Activated effector memory CD4-positive, alpha-beta T cell treated with Interleukin-2 at 50 U/mL for 16 hours (primary cell): ENCODE results near the gene MAPK7.

Source experiments
- DNase-seq: peaks from one replicate; pipeline ENCODE4 v3.0.0-alpha.2; 2020

MAPK7 gene

GRCh38 chr17:19378416-19379360 is at the start of gene MAPK7:
Gene MAPK7 (plus strand): TSS chr17:19378498. CDS start chr17:19378901, 403 bp downstream.
- no peak for DNase-seq

- no peak for DNase-seq
Observed at GRCh38 chr17:19329136-19329535, 49.2 kb upstream of the MAPK7 start.

GRCh38 chr17:19329839-19330238 is 48.5 kb upstream of the MAPK7 start:
- DNase-seq = no peak

DNA sequence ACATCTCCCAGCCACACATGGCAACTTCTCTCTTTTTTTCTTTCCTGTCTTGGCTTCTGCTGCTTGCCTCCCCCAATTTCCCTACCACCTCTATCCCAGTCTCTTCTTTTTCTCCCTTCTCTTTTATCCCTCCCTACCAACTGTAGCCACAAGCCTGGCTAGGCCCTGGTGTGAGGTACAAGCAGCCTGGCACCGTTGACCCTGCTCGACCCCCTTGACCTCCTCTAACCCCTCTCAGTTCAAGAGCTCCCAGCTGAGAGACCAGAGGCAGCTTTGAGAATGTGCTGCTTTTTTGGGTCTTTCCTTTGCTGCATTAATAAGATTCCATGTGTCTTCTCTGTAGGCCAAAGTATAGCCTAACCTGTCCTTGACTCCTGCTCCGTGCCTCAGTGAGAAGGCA is 48.0 kb upstream of the MAPK7 start:
- DNase-seq = no peak

- no peak for DNase-seq
Observed at GRCh38 chr17:19331134-19331533, 47.2 kb upstream of the MAPK7 start.

- no peak for DNase-seq
Observed at GRCh38 chr17:19331543-19332245, 46.6 kb upstream of the MAPK7 start.

- DNase-seq = no peak
Observed at GRCh38 chr17:19332371-19333131, 45.7 kb upstream of the MAPK7 start.

DNA sequence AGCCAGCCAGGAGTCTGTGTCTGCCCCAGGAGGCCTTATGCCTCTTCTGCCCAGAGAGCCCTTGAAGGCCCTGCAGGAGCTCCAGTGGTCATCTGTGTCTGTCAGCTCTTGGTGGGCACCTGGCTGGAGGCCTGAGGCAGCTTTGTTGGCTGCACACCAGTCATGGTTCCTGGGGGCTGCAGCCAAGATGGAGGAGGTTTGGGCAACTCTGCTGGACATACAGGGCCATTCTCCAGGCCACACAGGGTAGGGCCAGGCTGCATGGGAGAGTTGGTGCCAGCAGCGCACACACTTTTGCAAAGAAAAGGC is 45.2 kb upstream of the MAPK7 start:
- DNase-seq = no peak

DNA sequence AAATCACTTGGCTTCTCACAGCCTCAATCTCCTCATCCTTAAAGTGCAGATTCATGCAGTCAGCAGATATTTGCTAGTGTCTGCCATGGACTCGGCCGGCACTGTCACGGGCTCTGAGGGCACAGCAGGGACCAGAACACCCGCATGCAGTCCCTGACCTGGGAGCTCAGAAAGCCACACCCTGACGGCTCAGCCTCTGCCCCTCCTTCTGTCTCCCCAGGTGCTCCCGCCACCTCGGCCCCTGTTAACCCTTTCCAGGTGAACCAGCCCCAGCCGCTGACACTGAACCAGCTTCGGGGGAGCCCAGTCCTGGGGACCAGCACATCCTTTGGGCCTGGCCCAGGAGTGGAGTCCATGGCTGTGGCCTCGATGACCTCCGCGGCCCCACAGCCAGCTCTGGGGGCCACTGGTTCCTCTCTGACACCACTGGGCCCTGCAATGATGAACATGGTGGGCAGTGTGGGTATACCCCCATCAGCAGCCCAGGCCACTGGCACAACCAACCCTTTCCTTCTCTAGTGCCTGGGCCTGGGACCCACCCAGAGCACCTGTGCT is 44.5 kb upstream of the MAPK7 start:
- DNase-seq = no peak

DNA sequence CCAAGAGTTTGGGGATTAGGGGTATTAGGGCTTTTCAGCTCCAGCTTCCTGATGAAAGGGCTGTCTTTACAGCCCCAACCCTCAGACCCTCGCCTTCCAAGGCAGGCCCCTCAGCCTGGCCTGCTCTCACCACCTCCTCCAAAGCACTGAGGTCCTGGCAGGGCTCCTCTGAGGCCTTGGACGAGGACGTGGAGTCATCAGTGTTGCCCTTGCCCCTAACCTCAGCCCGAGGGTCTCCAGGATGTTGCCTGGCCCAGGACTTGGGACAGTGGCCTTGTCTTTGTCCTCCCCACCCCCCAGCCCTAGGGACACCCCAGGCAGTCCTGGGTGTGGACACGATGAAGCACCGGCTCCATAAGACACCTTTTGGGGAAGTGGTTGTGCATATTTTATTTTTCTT is 44.0 kb upstream of the MAPK7 start:
- no peak for DNase-seq

GRCh38 chr17:19335951-19336631 is 42.2 kb upstream of the MAPK7 start:
- DNase-seq = no peak

- no peak for DNase-seq
Observed at GRCh38 chr17:19336938-19337711, 41.2 kb upstream of the MAPK7 start.

GRCh38 chr17:19337712-19338023 is 40.6 kb upstream of the MAPK7 start:
- DNase-seq = no peak

- DNase-seq = peak; percentile 44
Observed at GRCh38 chr17:19338031-19338990, 40.0 kb upstream of the MAPK7 start.

DNA sequence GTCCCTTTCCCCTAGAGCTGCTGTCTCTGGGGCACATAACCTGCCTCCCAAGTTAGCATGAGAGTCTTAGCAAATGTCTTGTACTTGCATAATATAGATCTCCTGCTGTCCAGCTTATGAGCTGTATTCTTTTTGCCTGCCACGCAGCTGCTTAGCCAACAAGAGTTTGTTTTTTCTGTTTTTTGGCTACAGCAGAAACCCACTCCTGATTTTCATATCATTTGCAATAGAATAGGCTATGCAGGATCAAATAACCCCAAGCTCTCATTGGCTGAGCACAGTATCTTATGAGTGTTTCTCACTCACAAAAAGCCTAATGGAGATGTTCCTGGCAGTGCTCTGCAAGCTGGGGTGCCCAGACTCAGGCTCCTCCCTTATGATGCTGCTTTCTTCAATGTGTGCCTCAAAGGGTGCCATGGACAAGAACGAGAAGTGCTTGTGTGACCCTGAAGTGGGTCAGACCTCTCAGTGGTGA is 38.9 kb upstream of the MAPK7 start:
- no peak for DNase-seq

- no peak for DNase-seq
Observed at GRCh38 chr17:19341211-19341631, 37.1 kb upstream of the MAPK7 start.

DNA sequence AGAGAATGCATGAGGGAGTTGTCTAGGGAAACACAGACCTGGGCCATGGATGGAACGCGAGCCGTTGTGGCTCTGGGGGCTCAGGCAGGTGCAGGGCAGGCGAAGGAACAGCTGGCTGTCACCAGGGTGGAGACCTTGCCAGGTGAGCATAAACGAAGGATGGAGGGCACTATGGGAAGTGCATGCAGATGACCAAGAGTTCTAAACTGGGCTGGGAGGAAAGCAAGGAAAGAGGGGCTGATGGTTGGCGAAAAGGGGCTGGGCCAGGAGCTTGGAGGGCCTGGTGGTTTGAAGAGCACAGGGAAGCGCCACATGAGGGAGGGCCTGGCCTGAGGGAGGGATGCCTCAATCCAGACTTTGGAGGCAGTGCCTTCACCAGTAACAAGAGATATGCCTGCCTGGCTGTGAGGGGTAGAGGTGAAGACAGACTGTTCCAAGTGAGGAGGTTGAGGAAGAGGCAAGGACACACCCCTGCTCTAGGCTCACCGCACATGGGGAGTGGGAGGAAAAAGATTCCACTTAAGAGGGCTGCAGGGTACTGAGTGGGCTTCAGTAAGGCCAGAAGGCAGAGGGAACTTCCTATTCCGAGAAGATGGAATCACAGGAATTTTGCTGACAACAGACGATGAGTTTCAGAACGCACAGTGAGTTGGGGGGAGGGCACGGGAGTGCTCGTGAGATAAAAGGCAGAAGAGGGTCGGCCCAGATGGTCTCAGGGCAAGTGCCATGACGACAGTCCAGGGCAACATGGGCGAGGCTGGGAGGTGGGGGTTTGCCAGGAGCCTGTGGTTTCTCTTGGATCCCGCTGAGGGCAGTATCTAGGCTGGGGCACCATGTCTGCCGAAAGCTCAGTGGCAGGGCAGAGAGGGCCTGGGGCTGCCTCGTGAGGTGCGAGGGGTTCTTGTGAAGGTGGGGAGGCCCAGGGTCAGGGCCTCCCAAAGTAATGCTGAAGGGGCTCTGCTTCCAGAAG is 36.4 kb upstream of the MAPK7 start:
- no peak for DNase-seq

GRCh38 chr17:19342611-19343255 is 35.6 kb upstream of the MAPK7 start:
- no peak for DNase-seq

DNA sequence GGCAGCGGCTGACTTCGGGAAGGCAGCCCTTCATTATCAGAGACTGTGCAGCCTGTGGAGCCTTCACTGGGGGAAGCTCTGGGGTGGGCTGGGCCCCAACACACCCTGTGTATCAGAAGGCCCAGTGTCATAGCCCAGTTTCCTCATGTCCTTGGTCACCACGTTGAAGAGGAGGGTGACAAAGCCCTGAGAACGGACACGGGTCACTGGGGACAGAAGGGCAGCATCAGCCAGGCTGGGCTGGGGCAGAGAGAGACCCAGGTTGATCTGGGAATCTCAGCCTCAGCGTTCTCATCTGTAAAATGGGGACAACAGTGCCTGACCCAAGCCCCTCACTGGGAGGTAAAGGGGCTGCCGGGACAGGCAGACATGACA is 35.1 kb upstream of the MAPK7 start:
- no peak for DNase-seq
